HG02759 (cell line): Measurements from ENCODE around the gene GRSF1.
"Not testable (repeated sequence)": the region's sequence is repeated elsewhere in the genome, so short reads cannot be mapped to it uniquely, and the experiment has no call there.

Source experiments
- ATAC-seq: cut with Tn5 transposase; IDR thresholded peaks from one replicate; pipeline ENCODE4 v1.9.1; 2021; ENCODE audit warnings: mild to moderate bottlenecking, moderate library complexity; ENCODE audit not compliant: unreplicated experiment

Gene GRSF1

DNA sequence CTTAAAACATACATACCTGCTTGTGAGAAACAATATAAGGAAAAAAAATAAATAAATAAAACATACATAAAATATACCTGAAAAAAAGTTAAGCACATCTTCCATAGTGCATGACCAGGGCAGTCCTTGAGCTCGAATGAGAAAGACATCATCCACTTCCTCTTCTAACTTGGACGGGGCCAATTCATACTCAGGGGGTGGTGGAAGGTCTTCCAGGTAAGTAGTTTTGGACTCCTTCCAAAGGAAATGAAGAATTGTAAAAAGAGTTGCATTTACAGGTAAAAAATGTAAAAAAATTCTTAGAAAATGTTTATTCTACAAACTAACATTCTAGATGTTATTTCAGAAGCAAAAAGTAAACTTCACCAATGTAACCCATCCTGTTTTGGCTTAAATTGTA lies 3.6 kb downstream of the GRSF1 start:
- ATAC-seq, result no peak

DNA sequence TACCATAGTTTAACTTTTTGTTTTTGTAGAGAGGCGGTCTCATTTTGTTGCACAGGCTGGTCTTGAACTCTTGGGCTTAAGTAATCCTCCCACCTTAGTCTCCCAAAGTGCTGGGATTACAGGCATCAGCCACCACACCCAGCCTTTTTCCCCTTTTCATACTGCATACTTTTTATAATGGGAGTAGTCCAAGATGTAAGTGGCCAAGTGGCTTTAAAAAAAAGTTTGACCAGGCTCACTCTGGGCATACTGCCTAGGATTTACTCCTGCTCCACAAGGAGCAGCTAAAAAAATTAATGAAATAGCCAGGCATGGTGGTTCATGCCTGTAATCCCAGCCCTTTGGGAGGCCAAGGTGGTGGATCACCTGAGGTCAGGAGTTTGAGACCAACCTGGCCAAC lies 6.0 kb downstream of the GRSF1 start:
- ATAC-seq, result no peak

DNA sequence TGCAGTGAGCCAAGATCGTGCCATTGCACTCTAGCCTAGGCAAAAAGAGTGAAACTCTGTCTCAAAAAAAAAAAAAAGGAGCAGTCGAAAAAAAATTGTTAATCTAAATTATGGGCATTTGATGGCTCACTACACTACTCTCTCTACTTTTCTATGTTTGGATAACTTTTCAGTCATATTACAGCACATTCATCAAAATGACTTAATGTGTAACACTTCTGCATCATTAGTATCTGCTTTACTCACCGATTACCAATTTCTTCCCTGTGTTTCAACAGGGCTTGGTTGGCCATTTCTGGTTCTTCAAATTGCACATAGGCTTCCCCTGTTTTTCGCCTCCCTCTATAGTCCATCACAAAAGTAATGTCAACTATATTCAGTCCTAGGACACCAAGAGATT lies 8.4 kb downstream of the GRSF1 start:
- no peak for ATAC-seq

DNA sequence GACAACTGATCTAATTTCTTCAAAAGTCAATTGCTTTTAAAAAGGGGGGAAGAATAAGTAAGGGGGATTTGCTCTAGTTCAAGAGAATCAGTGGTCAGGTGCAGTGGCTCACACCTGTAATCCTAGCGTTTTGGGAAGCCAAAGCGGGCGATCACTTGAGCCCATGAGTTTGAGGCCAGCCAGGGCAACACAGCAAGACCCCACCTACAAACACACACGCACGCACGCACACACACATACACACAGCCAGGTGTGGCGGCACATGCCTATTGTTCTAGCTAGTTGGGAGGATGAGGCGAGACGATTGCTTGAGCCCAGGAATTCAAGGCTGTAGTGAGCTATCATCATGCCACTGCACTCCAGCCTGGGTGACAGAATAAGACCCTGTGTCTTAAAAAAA lies 9.6 kb downstream of the GRSF1 start:
- ATAC-seq, result no peak

DNA sequence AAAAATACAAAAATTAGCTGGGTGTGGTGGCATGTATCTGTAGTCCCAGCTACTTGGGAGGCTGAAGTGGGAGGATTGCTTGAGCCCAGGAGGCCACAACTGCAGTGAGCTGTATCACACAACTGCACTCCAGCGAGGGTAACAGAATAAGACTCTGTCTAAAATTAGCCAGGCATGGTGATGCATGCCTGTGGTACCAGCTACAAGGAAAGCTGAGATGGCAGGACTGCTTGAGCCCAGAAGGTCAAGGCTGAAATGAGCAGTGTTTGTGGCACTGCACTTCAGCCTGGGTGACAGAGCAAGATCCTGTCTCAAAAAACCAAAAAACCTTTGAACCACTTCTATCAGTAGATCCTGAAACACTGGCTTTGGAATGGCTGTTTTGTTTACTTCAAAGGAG lies 10.2 kb downstream of the GRSF1 start:
- no peak for ATAC-seq

DNA sequence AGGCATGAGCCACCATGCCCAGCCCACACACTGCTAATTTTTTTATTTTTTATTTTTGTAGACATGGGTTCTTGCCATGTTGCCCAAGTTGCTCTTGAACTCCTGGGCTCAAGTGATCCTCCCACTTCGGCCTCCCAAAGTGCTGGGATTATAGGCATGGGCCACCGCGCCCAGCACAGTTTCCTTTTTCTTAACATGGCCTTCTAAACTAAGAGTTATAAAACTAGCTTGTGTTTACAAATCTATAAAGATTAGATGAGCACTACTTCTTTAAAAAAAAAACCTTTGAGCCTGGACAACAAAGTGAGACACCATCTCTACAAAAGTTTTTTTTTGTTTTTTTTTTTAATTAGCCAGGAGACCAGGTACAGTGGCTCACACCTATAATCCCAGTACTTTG lies 10.7 kb downstream of the GRSF1 start:
- no peak for ATAC-seq

DNA sequence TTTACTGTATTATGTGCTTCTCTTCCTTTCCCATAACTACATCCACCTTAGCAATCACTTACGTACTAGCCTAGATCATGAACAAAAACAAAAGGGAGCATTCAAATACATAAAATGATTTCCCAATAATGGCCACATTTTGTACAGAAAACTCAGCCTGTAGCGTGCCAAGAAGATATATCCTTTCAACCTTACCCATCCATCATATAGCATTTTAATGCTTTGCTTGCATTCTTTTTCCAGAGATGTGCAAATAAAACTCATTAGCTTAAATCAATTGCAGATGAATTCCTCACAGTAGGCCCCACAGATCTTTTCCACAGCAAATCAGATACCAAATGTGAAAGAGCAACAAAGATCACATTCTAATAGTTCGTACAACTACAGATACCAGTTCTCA lies 20.8 kb downstream of the GRSF1 start:
- ATAC-seq, result no peak

DNA sequence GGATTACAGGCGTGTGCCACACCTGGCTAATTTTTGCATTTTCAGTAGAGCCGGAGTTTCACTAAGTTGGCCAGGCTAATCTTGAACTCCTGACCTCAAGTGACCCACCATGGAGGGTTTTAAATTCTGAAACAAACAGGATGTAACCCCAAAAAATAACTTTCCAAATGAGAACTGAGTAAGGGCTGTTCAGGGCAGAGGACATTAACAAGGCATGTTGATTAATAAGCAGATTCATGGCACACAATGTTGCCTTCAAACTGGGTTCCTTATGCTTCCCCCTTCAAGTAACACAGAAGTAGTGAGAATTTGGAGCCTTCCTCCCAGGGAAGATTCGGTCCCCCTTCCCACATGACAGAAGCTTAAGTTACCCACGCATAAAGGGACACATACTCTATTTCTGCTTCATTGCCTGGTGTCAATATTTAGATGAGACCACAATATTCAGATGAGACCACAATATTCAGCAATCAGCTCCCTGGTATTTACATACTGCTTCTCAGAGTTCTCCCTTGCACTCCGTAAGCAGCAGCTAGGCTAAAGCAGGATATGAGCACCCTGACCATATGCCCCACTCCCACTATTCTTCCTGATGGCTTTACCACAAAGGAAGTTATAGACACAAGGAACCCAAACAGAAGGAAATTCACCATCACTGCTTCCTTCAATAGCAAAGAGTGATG lies 21.4 kb downstream of the GRSF1 start:
- ATAC-seq, result peak; percentile 57

DNA sequence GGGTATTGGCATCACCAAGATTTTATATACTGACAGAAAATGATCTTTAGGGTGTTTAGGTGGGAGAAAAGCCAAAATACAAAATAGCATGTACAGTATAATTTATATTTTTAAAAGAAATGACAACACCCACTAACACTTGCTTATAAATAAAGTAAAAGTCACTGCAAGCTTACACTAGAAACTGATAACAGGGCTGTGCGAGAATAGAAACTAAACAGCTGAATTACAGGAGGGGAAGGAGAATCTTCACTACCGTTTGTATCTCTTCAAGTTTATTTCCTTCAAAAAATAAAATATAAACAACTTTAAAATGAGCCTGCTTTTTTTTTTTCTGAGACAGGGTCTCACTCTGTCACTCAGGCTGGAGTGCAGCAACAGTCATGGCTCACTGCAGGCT lies 22.8 kb downstream of the GRSF1 start:
- ATAC-seq, result no peak

DNA sequence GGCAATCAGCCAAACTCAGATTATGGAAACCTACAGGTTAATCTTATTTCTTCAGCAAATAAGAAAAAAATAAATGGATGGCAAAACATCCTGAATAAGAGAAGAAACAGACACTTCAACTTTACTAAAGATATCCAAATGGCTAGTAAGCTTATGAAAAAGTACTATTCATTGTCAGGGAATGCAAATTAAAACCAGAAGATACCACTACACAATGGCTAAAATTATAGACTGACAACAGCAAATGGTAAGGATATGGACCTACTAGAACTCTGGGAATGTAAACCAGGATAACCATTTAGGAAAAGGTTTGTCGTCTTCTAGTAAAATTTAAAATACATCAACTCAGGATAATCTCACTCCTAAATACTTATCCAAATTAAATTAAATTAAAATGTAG lies 24.3 kb downstream of the GRSF1 start:
- ATAC-seq, result no peak

DNA sequence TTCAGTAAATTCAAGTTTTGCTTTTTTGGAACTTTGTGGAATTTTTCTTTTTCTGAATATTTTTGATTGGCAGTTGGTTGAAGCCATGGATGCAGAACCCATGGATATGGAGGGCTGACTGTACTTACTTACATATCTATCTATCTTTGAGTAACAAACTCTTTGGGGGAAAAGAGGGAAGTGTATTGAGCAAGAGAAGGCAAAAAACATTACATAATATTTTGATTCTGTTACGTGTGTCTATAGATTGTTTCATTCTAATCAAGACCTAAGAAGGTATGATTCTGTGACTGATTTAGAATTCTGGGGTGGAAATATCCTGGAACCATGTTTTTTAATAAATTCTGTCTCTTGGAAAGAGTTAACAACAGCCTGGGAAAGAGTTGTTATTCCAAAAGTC lies 31.5 kb downstream of the GRSF1 start:
- ATAC-seq, result no peak

DNA sequence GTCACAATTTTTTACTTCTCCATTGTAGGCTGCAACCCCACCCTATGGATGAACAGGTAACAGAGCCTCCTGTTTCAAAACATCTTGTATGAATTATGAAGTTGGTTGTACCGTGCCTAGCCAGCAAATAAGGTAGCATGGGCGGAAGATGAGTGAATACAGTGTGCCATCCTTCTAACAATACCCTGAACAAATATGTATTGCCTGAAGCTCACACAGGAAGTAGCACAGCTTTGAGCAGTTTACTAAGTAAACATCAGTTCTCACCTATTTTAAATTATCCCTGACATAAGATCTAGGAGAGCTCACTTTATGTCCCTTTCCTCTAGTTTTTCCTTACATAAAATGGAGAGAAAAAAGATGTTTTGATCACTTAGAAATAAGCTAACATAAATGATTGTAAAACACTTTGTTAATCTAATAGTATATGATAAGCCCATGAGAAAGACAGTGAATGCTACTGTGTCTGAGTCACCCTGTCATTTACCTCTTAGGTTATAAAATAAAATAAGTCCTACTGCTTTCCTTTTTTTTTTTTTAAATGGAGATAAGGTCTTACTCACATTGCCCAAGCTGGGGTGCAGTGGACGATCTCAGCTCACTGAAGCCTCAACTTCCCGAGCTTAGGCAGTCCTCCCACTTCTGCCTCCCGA lies 36.6 kb downstream of the GRSF1 start:
- no peak for ATAC-seq

DNA sequence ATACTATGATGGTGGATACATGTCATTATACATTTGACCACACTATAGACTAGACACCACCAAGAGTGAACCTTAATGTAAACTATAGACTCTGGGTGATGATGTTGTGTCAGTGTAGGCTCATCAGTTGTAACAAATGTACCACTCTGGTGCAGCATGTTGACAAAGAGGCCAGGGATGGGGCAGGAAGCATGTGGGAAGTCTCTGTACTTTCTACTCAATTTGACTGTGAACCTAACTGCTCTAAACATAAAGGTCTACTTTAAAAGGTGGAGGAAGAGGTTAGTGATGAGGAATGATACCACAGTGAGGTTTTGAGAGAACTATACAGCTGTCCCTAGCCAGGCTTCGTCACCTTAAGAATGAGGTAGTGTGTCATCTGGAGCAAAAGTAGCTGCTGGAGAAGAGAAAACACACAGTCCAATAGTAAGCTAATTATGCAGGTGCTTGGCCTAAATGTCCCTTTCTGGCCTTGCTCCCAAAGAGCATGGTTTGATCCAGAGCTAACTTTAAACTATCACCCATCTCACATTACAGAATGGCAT lies 38.4 kb downstream of the GRSF1 start:
- ATAC-seq, result peak; percentile 62

DNA sequence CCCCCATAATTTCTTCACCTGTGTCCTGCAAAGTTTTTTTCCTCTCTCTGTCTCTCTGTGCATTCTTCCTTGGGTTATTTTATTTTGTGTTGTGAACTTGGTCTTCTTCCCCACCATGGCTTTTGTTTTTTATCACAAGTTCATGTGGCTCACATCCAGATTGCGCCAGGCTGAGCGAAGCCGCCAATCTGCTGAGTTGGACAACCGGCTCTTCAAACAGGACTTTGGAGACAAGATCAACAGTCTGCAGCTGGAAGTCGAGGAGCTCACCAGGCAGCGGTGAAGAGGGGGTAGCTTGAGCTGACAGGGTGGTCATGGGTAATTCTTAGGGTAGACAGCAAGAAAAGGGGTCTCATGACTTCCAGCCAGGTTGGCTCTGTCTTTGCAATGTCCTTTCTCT lies 46.1 kb downstream of the GRSF1 start:
- ATAC-seq, result no peak

DNA sequence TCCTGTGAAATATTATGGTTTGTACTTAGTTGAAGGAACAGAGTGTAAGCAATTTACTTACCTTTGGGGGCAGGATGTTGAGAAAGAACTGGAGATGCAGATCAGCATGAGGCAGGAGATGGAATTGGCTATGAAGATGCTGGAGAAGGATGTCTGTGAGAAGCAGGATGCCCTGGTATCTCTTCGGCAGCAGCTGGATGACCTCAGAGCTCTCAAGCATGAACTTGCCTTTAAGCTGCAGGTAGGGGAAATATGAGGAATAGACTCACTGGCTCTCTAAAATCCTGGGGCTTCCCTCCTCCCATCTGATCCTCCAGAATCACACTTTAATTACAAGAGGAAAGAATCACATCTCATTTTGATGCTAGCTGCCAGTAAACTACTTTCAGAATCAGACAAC lies 51.0 kb downstream of the GRSF1 start:
- ATAC-seq, result no peak

DNA sequence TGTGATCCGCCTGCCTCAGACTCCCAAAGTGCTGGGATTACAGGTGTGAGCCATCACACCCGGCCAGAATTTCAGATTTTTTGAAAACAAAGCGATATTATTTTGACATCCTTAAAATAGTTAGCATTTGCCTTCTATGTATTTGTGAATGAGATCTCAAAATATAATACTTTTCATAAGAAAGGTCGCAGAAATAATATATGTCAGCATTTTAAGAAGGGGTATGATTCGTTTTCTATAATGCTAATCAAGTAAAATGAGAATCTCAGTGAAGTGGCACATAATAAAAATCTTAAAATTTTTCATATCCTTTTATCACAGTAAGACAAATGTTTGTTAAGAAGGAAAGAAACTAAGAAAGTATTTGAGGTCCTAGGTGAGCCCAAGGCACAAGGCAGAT lies 52.2 kb downstream of the GRSF1 start:
- ATAC-seq, result no peak

DNA sequence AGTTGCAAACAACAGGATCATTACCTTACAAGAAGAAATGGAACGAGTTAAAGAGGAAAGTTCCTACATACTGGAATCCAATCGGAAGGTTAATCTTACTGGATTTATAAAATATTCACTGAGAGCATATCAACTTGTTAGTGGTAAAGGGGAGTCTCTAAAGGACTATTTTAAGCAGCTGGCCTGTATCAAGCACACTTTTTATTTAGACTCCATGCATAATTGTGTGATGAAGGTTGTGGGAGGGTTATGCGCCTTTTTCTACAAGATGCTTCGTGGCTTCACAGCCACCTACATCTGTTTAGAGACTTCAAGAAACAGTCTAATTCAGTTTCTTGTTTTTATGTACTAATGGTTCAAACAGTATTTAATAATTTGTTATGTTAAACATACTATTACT lies 56.6 kb downstream of the GRSF1 start:
- ATAC-seq, result no peak

DNA sequence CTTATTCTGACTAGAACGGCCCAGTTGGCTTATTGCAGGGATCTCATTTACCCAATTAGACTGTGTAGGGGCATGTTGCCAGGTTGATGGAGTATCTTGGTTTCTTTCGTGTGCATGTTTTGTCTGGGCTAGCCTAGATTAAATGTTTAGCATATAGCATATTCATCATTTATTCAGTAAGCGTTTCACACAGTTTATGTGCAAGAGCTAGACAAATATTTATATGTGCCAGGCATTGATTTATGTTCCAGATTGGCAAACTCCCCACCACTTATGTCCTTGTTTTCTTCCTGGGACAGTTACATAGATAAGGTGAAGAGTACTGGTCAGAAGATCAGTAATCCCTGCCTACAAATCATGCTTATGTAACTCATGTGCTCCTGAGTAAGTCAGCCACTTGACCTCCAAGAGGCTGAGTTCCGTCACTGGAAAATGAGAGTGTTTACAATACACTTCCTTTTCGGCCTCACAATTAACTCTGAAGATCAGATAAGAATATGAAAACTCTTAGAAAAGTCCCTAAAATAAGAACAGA lies 60.7 kb downstream of the GRSF1 start:
- ATAC-seq, result no peak

DNA sequence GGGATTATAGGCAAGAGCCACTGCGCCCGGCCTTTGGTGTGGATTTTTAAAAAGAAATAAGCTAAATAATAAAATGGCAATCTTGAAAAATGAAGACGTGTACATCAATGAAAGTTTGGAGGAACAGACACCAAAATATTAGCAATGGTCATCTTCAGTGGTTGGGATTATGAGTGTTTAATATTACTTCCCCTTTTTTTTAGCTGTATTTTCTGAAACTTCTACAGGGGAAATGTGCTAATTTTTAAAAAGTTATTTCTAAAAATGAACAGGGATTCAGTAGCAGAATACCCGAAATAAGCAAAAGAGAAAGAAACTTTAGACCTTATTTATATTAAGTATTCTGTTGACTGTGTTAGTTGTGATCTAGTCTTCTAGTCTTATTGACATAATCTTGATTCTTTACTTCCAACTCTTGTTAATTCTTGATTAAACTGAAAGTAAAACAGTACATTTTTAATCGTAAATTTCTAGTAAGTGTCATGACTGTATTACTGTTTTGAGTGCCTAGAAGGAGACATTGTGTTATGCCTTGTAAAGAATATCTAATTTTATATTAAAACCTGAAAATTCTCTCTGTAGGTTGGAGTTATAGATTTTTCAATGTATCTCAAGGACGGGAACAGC lies 66.6 kb downstream of the GRSF1 start:
- no peak for ATAC-seq

DNA sequence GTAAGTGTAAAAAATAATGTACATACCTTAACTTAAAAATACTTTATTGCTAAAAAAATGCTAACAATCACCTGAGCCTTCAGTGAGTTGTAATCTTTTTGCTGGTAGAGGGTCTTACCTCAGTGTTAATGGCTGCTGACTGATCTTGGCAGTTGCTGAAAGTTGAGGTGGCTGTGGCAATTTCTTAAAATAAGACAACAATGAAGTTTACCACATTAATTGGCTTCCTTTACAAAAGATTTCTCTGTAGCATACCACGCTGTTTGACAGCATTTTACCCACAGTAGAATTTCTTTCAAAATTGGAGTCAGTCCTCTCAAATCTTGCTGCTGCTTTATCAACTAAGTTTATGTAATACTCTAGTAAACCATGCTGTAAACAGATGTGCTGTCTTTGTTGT lies 70.3 kb downstream of the GRSF1 start:
- ATAC-seq, result not testable (repeated sequence)

DNA sequence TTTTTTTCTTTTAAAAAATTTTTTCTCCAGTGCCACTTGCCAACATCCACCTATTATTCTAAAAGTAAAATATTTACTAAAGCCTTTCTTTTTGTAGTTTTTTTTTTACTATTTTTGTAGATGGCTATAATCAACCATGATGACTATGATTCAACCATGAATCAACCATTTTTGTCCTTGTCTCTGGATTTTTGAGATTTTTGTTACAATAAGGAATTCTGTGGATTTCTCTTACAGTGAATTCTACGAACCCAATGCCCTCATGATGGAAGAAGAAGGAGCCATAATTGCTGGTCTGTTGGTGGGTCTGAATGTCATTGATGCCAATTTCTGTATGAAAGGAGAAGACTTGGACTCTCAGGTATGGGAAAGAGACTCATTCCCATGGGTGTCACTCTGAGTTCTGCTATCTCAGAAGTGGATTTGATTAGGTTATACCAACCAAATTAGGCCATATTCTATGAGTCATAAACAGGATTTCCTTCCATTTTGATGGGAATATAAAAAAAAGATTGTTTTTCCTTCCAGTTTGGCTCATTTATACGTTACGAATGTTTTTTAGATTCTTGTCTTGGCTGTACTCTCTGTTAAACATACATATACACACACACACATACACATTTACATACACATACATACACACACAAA lies 71.3 kb downstream of the GRSF1 start:
- ATAC-seq, result no peak
